ENCODE measurements around the gene TSHB.

TSHB gene

GRCh38 chr1:115067161-115067859, 37.7 kb downstream of the TSHB start:
- no peak for TF ChIP-seq FOXM1 (IDR thresholded peaks at IDR 0.05; ENCODE audit: borderline replicate concordance)
- TF ChIP-seq TARDBP (IDR thresholded peaks at IDR 0.05) = no peak
- TF ChIP-seq FOXK2 (IDR thresholded peaks at IDR 0.05) = no peak
- TF ChIP-seq FOXA1 (IDR thresholded peaks at IDR 0.05) = no peak
- TF ChIP-seq L3MBTL2 (conservative IDR thresholded peaks at IDR 0.05) = no peak
- TF ChIP-seq ZNF384 (IDR thresholded peaks at IDR 0.05) = no peak
- TF ChIP-seq SUZ12 (IDR thresholded peaks at IDR 0.05) = no peak
- TF ChIP-seq BHLHE40 (IDR thresholded peaks at IDR 0.05; ENCODE audit: borderline replicate concordance) = no peak
- ChIA-PET CTCF (interaction anchor here (0.6 kb wide), 1 partner anchor 31 kb away, joined by 3 read pairs; no protein-coding TSS in a partner anchor), POLR2A (interaction anchor here (1.2 kb wide), 1 partner anchor 22 kb away, joined by 3 read pairs; the partner anchor contains the start of gene TSPAN2)
- DNase-seq (ENCODE audit: extremely low spot score) = no peak

GRCh38 chr1:115068826-115069585, 39.4 kb downstream of the TSHB start:
- no peak for TF ChIP-seq FOXK2 (IDR thresholded peaks at IDR 0.05)
- TF ChIP-seq L3MBTL2 (conservative IDR thresholded peaks at IDR 0.05) = no peak
- no peak for TF ChIP-seq NFRKB (IDR thresholded peaks at IDR 0.05)
- no peak for TF ChIP-seq CTBP1 (IDR thresholded peaks at IDR 0.05; ENCODE audit: borderline replicate concordance)
- TF ChIP-seq HDGF (IDR thresholded peaks at IDR 0.05; ENCODE audit: borderline replicate concordance) = no peak
- no peak for TF ChIP-seq ELF4 (IDR thresholded peaks at IDR 0.05)
- TF ChIP-seq PKNOX1 (IDR thresholded peaks at IDR 0.05) = no peak
- no peak for TF ChIP-seq FOXM1 (IDR thresholded peaks at IDR 0.05; ENCODE audit: borderline replicate concordance)
- no peak for TF ChIP-seq LEF1 (IDR thresholded peaks at IDR 0.05; ENCODE audit: borderline replicate concordance)
- TF ChIP-seq ARNT (IDR thresholded peaks at IDR 0.05) = no peak
- no peak for TF ChIP-seq FOXA1 (IDR thresholded peaks at IDR 0.05)
- TF ChIP-seq BHLHE40 (IDR thresholded peaks at IDR 0.05; ENCODE audit: borderline replicate concordance) = no peak
- CTCF ChIA-PET = no interaction called here
- no peak for DNase-seq (ENCODE audit: extremely low spot score)
- POLR2A ChIA-PET = no interaction called here

GRCh38 chr1:115069659-115070308, 40.2 kb downstream of the TSHB start:
- DNase-seq (ENCODE audit: extremely low spot score) = no peak
- TF ChIP-seq ELF4 (IDR thresholded peaks at IDR 0.05) = no peak
- TF ChIP-seq NFRKB (IDR thresholded peaks at IDR 0.05) = no peak
- TF ChIP-seq PKNOX1 (IDR thresholded peaks at IDR 0.05) = no peak
- TF ChIP-seq FOXM1 (IDR thresholded peaks at IDR 0.05; ENCODE audit: borderline replicate concordance) = no peak
- no peak for TF ChIP-seq SP1 (IDR thresholded peaks at IDR 0.05)
- no peak for TF ChIP-seq SUZ12 (IDR thresholded peaks at IDR 0.05)
- TF ChIP-seq HDGF (IDR thresholded peaks at IDR 0.05; ENCODE audit: borderline replicate concordance) = no peak
- TF ChIP-seq L3MBTL2 (conservative IDR thresholded peaks at IDR 0.05) = no peak
- TF ChIP-seq LEF1 (IDR thresholded peaks at IDR 0.05; ENCODE audit: borderline replicate concordance) = no peak
- no peak for TF ChIP-seq BHLHE40 (IDR thresholded peaks at IDR 0.05; ENCODE audit: borderline replicate concordance)
- no peak for TF ChIP-seq ZNF384 (IDR thresholded peaks at IDR 0.05)
- TF ChIP-seq CTBP1 (IDR thresholded peaks at IDR 0.05; ENCODE audit: borderline replicate concordance) = no peak
- TF ChIP-seq FOXA1 (IDR thresholded peaks at IDR 0.05) = no peak
- no peak for TF ChIP-seq FOXK2 (IDR thresholded peaks at IDR 0.05)
- no peak for TF ChIP-seq ARNT (IDR thresholded peaks at IDR 0.05)
- TF ChIP-seq TARDBP (IDR thresholded peaks at IDR 0.05) = no peak
- ChIA-PET CTCF (no interaction called here), POLR2A (no interaction called here)

- TF ChIP-seq FOXM1 (IDR thresholded peaks at IDR 0.05; ENCODE audit: borderline replicate concordance) = no peak
- no peak for TF ChIP-seq CTBP1 (IDR thresholded peaks at IDR 0.05; ENCODE audit: borderline replicate concordance)
- TF ChIP-seq ZNF384 (IDR thresholded peaks at IDR 0.05) = no peak
- no peak for TF ChIP-seq ELF4 (IDR thresholded peaks at IDR 0.05)
- no peak for TF ChIP-seq HDGF (IDR thresholded peaks at IDR 0.05; ENCODE audit: borderline replicate concordance)
- no peak for TF ChIP-seq LEF1 (IDR thresholded peaks at IDR 0.05; ENCODE audit: borderline replicate concordance)
- no peak for TF ChIP-seq SP1 (IDR thresholded peaks at IDR 0.05)
- TF ChIP-seq L3MBTL2 (conservative IDR thresholded peaks at IDR 0.05) = no peak
- no peak for TF ChIP-seq PKNOX1 (IDR thresholded peaks at IDR 0.05)
- TF ChIP-seq ARNT (IDR thresholded peaks at IDR 0.05) = no peak
- TF ChIP-seq FOXA1 (IDR thresholded peaks at IDR 0.05) = no peak
- no peak for TF ChIP-seq TARDBP (IDR thresholded peaks at IDR 0.05)
- CTCF ChIA-PET = interaction anchor here (0.6 to 1.2 kb wide), 2 partner anchors 18 to 266 kb away, joined by 4 to 5 read pairs; no protein-coding TSS in a partner anchor
Observed at GRCh38 chr1:115071012-115071664, 41.5 kb downstream of the TSHB start.

More at GRCh38 chr1:115071012-115071664, 41.5 kb downstream of the TSHB start:
- POLR2A ChIA-PET = interaction anchor here (1.5 kb wide), 1 partner anchor 14 kb away, joined by 4 read pairs; no protein-coding TSS in a partner anchor
- DNase-seq (ENCODE audit: extremely low spot score) = no peak

Measured in HEK293T (cell line).